T-helper 2 cell treated with Interferon-gamma antibody and Interleukin-4, amounts not matched to agents 5 μg/mL and 100 μg/mL, for 36 hours (primary cell): ENCODE data around the gene NCKAP1.
"Not testable (repeated sequence)": the region's sequence is repeated elsewhere in the genome, so short reads cannot be mapped to it uniquely, and the experiment has no call there.

Experiments
- DNase-seq: peaks from one replicate; pipeline ENCODE4 v3.0.0; 2021; ENCODE audit warnings: low spot score
- H3K27ac Mint-ChIP-seq: one replicate; pipeline ENCODE4 v1.8.0; 2021; ENCODE audit warnings: mild to moderate bottlenecking, mixed read lengths
- H3K27me3 Mint-ChIP-seq: one replicate; pipeline ENCODE4 v1.8.0; 2021; ENCODE audit warnings: low read depth, mixed read lengths
- H3K36me3 Mint-ChIP-seq: one replicate; pipeline ENCODE4 v1.8.0; 2021; ENCODE audit warnings: low read depth, mixed read lengths
- H3K4me1 Mint-ChIP-seq: one replicate; pipeline ENCODE4 v1.8.0; 2021; ENCODE audit warnings: low read depth, mixed read lengths
- H3K4me3 Mint-ChIP-seq: one replicate; pipeline ENCODE4 v1.8.0; 2022; ENCODE audit warnings: mild to moderate bottlenecking, moderate library complexity, mixed read lengths
- H3K9me3 Mint-ChIP-seq: one replicate; pipeline ENCODE4 v1.8.0; 2021; ENCODE audit warnings: mixed read lengths

Gene NCKAP1

DNA sequence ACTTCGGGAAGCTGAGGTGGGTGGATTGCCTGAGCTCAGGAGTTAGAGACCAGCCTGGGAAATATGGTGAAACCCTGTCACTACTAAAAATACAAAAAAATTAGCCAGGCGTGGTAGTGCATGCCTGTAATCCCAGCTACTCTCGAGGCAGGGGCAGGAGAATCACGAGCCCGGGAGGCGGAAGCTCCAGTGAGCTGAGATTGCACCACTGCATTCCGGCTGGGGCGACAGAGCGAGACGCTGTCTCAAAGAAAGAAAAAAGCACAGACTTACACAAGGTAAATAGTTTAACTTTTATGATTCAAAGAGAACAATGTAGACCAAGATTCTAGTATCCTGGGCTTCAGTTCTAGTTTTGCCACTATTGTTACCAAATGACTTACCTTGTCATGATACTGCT is 37.4 kb downstream of the NCKAP1 start:
- H3K9me3 Mint-ChIP-seq, result no peaks in the 10 kb centered on the region
- no peak overlapping the region for H3K4me3 Mint-ChIP-seq
- no peaks in the 10 kb centered on the region for H3K27me3 Mint-ChIP-seq
- no peaks in the 10 kb centered on the region for H3K36me3 Mint-ChIP-seq
- H3K27ac Mint-ChIP-seq, result no peak overlapping the region
- no peaks in the 10 kb centered on the region for H3K4me1 Mint-ChIP-seq
- DNase-seq, result no peak

DNA sequence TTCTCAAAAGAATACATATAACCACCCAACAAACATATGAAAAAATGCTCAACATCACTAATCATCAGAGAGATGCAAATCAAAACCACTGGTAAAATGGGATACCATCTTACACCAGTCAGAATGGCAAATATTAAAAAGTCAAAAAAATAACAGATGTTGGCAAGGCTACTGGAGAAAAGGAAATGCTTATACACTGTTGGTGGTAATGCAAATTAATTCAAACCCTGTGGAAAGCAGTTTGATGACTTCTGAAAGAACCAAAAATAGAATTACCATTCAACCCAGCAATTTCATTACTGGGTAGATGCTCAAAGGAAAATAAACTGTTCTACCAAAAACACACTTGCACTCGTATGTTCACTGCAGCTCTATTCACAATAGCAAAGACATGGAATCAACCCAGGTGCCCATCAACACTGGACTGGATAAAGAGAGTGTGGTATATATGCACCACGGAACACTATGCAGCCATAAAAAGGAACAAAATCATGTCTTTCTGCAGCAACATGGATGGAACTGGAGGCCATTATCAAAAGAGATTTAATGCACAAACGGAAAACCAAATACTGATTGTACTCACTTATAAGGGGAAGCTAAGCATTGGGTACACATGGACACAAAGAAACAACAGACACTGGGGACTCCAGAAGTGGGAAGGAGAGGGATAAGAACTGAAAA is 38.8 kb downstream of the NCKAP1 start:
- no peak for DNase-seq
- Mint-ChIP-seq H3K9me3 (no peaks in the 10 kb centered on the region), H3K27ac (no peak overlapping the region), H3K4me3 (no peak overlapping the region), H3K27me3 (no peaks in the 10 kb centered on the region), H3K36me3 (no peaks in the 10 kb centered on the region), H3K4me1 (no peaks in the 10 kb centered on the region)

DNA sequence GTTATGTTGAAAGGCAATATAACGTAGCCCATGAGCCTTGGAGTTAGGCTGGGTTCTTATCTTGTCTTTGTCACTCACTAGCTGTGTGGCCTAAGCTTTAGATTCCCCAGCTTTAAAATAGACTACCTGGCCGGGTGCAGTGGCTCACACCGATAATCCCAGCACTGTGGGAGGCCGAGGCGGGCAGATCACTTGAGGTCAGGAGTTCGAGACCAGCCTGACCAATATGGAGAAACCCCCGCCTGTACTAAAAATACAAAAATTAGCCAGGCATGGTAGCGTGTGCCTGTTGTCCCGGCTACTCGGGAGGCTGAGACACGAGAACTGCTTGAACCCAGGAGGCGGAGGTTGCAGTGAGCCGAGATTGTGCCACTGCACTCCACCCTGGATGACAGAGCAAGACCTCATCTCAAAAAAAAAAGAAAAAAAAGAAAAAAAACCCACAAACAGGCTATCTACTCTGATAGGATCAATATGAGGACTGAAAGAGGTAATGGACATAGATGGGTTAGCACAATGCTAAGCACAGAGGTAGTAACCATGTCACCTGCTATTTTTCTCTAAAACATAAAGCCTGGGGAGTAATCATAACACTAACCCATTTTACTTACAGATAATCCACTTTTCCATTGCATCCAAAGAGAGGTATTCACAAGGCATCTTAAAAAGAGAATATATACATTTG is 43.9 kb downstream of the NCKAP1 start:
- Mint-ChIP-seq H3K27me3 (no peaks in the 10 kb centered on the region), H3K36me3 (no peaks in the 10 kb centered on the region), H3K4me3 (no peak overlapping the region), H3K27ac (no peak overlapping the region), H3K9me3 (no peaks in the 10 kb centered on the region), H3K4me1 (no peaks in the 10 kb centered on the region)
- no peak for DNase-seq

DNA sequence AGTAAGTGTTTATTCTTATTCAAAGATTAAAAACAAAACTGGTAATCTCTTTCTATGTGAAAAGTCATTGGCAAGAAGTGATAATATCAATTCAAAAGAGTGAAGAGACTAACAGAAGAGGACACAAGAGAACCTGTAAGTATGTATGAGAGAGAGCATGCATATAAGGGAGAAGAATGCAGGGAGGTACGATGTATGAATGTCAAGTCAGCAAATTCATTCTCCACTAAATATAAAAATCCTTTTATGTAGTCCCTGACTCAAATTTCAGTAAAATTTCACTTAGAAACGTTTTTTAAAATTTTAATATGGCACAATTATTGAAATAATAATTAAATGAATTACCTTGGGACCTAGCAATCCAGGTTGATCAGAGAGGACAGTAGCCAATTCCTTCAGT is 55.3 kb downstream of the NCKAP1 start:
- H3K27ac Mint-ChIP-seq, result no peak overlapping the region
- H3K36me3 Mint-ChIP-seq, result no peaks in the 10 kb centered on the region
- no peaks in the 10 kb centered on the region for H3K9me3 Mint-ChIP-seq
- no peak for DNase-seq
- no peaks in the 10 kb centered on the region for H3K4me1 Mint-ChIP-seq
- no peak overlapping the region for H3K4me3 Mint-ChIP-seq
- no peaks in the 10 kb centered on the region for H3K27me3 Mint-ChIP-seq

DNA sequence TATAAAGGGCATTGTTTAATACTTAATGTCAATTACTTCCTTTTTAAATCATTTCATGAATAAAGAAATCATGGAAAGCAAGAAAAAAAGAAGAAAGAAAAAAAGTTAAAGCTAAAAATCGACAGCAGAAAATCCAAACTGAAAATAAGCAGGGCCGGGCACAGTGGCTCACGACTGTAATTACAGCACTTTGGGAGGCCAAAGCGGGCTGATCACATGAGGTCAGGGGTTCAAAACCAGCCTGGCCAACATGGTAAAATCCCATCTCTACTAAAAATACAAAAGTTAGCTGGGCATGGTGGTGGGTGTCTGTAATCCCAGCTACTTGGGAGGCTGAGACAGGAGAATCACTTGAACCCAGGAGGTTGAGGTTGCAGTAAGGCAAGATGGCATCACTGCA is 56.8 kb downstream of the NCKAP1 start:
- not testable (repeated sequence) for H3K27me3 Mint-ChIP-seq, H3K4me3 Mint-ChIP-seq, H3K36me3 Mint-ChIP-seq, DNase-seq, H3K4me1 Mint-ChIP-seq, H3K9me3 Mint-ChIP-seq, H3K27ac Mint-ChIP-seq

DNA sequence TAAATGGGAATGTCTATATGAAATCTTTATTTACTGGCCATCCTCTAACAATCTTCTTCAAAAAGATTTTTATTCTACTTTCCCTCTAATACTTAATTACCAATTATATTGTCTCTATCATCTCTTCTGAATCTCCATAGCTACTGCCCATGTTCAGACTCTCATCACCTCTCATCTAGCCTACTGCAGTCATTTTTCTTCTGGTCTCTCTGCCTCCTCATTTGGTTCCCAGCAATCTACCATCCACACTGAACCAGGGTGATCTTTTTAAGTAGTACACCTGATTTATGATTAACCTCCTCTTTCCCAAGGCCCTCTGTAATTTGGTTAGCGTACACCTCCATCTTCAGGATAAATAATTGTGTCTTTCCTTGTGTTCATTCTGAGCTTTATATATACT is 57.6 kb downstream of the NCKAP1 start:
- DNase-seq, result no peak
- Mint-ChIP-seq H3K4me3 (no peak overlapping the region), H3K27ac (no peak overlapping the region), H3K36me3 (no peaks in the 10 kb centered on the region), H3K4me1 (no peaks in the 10 kb centered on the region), H3K9me3 (no peaks in the 10 kb centered on the region), H3K27me3 (no peaks in the 10 kb centered on the region)

DNA sequence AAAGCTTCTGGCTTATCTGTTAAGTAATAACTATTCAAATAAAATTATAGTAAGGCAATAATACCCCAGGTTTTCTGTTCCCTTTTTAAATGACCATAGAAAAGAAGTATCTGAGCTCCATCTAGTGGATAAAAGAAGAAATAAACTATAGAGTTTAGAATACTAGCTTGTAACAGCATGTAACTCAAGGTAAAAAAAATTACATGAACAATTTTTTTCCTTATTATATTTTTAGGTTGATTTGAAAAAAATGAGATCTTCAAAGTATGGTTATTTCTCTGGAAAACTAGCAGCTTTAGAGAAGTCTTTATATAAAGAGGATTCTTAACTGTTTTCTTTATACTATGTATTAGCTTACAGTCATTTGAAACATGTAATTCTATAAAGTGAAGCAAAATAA is 58.1 kb downstream of the NCKAP1 start:
- Mint-ChIP-seq H3K27ac (no peak overlapping the region), H3K9me3 (no peaks in the 10 kb centered on the region), H3K4me3 (no peak overlapping the region), H3K4me1 (no peaks in the 10 kb centered on the region), H3K36me3 (no peaks in the 10 kb centered on the region), H3K27me3 (no peaks in the 10 kb centered on the region)
- DNase-seq, result no peak

DNA sequence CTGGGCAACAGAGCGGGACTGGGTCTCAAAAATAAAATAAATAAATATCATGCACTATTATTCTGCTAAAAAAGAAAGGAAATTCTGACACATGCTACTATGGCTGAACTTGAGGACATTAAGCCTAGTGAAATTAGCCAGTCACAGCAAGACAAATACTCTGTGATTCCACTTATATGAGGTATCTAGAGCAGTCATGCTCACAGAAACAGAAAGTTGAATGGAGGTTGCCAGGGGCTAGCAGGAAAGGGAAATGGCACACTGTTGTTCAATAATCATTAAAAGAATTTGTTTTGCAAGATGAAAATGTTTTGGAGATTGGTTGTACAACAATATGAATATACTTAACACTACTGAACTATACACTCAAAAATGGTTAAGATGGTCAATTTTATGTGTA is 60.8 kb downstream of the NCKAP1 start:
- H3K4me3 Mint-ChIP-seq, result no peak overlapping the region
- H3K9me3 Mint-ChIP-seq, result no peaks in the 10 kb centered on the region
- no peaks in the 10 kb centered on the region for H3K4me1 Mint-ChIP-seq
- H3K36me3 Mint-ChIP-seq, result no peaks in the 10 kb centered on the region
- H3K27ac Mint-ChIP-seq, result no peak overlapping the region
- DNase-seq, result no peak
- no peaks in the 10 kb centered on the region for H3K27me3 Mint-ChIP-seq

DNA sequence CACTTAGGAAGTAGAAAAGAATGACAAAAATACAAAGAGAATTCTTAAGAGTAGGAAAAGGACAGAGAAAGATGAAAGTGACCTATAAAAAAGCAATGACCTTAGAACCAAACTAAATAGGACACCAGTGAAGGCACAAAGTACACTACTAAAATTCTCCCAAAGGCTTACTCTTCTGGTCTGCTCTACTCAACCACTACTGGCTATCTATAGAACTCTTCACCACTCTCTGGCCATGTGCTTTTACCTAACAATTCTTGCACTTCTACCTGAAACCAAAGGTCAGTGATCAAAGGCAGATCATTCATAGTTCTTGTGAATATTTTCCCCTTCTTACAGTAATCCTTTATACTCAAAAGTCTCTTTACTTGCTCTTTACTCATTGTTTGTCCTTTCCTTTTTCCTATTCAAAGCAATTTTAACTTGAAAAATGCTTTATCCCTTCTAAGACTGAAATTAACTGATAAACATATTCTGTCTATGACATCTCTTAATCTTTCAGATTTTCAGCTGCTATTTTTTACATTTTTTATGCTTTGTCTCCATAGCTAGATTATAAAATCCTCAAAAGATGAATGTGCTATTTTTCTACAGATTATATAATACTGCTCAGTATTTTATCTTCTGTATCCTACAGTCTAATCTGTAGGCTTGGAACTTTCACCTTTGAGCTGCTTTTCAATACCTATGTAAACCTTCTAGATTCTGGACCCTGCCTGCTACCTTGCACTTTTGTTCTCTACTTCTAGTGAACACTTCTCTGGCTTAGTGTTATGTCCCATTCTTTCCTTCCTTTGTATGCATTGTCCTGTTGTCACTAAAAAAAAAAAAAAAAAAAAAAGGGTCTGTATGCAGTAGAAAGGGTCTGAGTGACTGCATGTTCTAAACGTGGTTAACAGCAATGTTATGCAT is 64.6 kb downstream of the NCKAP1 start:
- no peak overlapping the region for H3K4me3 Mint-ChIP-seq
- no peaks in the 10 kb centered on the region for H3K4me1 Mint-ChIP-seq
- no peak for DNase-seq
- no peaks in the 10 kb centered on the region for H3K9me3 Mint-ChIP-seq
- no peaks in the 10 kb centered on the region for H3K36me3 Mint-ChIP-seq
- H3K27ac Mint-ChIP-seq, result no peak overlapping the region
- H3K27me3 Mint-ChIP-seq, result no peaks in the 10 kb centered on the region

DNA sequence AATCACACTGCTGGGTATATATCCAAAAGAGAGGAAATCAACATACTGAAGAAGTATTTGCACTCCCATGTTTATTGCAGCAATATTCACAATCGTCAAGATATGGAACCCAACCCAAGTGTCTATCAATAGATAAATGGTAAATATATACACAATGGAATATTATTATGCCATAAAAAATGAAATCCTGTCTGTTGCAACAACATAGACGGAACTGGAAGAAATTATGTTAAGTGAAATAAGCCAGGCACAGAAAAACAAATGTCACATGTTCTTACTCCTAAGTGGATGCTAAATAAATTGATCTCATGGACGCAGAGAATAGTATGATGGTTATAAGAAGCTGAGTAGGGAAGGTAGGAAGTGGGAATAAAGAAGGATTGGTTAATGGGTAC is 65.7 kb downstream of the NCKAP1 start:
- H3K27me3 Mint-ChIP-seq, result no peaks in the 10 kb centered on the region
- no peak overlapping the region for H3K4me3 Mint-ChIP-seq
- no peaks in the 10 kb centered on the region for H3K36me3 Mint-ChIP-seq
- no peak overlapping the region for H3K27ac Mint-ChIP-seq
- DNase-seq, result no peak
- no peaks in the 10 kb centered on the region for H3K4me1 Mint-ChIP-seq
- H3K9me3 Mint-ChIP-seq, result no peaks in the 10 kb centered on the region

DNA sequence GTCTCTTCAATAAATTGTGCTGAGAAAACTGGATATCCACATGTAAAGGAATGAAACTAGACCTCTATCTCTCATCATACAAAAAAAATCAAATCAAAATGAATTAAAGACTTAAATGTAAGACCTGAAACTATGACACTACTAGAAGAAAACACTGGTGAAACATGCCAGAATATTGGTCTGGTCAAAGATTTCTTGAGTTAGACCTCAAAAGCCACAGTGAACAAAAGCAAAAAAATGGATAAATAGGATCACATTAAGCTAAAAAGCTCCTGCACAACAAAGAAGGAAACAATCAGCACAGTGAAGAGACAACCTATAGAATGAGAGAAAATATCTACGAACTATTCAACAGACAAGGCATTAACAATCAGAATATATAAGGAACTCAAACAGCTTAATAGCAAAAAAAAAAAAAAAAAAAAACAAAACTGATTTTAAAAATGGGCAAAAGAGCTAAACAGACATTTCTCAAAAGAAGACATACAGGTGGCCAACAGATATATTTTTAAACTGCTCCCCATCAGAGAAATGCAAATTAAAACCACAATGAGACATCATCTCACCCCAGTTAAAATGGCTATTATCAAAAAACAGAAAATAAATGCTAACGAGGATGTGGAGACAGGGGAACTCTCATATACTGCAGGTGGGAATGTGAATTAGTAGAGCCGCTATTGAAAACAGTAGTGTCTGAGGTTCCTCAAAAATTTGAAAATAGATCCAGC is 66.3 kb downstream of the NCKAP1 start:
- H3K36me3 Mint-ChIP-seq, result no peaks in the 10 kb centered on the region
- H3K4me1 Mint-ChIP-seq, result no peaks in the 10 kb centered on the region
- no peak overlapping the region for H3K4me3 Mint-ChIP-seq
- DNase-seq, result no peak
- no peak overlapping the region for H3K27ac Mint-ChIP-seq
- H3K9me3 Mint-ChIP-seq, result no peaks in the 10 kb centered on the region
- no peaks in the 10 kb centered on the region for H3K27me3 Mint-ChIP-seq

DNA sequence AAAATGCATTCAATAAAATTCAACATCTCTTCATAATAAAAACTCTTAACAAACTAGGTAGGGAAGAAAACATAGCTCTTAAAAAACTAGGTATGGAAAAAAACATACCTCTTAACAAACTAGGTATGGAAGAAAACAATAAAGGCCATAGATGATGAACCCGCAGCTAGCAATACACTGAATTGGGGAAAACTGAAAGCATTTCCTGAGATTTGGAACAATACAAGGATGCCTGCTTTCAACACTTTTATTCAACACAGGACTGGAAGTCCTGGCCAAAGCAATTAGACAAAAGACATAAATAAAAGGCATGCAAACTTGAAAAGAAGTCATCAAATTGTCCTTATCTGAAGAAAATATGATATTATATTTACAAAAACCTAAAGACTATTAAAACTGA is 67.8 kb downstream of the NCKAP1 start:
- Mint-ChIP-seq H3K27me3 (no peaks in the 10 kb centered on the region), H3K36me3 (no peaks in the 10 kb centered on the region), H3K9me3 (no peaks in the 10 kb centered on the region), H3K4me1 (no peaks in the 10 kb centered on the region), H3K27ac (no peak overlapping the region), H3K4me3 (no peak overlapping the region)
- DNase-seq, result no peak

DNA sequence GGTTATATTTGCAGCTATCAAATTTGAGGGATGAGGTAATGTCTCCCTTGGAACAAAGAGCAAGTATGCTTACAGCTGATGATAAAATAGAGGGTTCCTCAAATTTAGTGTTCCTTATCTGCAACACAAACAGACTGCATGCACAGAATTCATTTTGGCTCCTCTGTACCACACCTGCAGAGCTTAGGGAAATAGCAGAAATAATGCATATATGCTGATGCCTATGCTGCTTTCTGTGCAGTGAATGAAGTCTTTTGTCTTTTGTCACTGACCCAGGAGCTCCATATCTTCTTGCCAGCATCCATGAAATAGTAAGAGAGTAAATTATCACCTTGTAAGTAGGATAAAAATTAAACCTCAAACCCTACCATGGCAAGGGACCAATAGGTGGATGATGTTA is 69.8 kb downstream of the NCKAP1 start:
- Mint-ChIP-seq H3K36me3 (no peaks in the 10 kb centered on the region), H3K4me1 (no peaks in the 10 kb centered on the region), H3K4me3 (no peak overlapping the region), H3K27ac (no peak overlapping the region), H3K9me3 (no peaks in the 10 kb centered on the region), H3K27me3 (no peaks in the 10 kb centered on the region)
- no peak for DNase-seq

DNA sequence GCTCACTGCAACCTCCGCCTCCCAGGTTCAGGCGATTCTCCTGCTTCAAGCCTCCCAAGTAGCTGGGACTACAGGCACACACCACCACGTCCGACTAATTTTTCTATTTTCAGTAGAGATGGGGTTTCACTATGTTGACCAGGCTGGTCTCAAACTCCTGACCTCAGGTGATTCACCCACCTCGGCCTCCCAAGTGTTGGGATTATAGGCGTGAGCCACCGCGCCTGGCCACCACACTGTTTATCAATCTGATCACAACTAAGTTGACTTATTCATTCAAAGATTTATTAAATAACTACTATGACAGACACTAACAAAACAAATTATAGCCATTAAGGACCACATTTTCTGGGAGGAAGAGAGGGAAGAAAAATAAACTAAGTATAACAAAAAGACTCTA is 71.9 kb downstream of the NCKAP1 start:
- H3K36me3 Mint-ChIP-seq, DNase-seq, H3K27me3 Mint-ChIP-seq, H3K9me3 Mint-ChIP-seq, H3K27ac Mint-ChIP-seq, H3K4me3 Mint-ChIP-seq, H3K4me1 Mint-ChIP-seq: not testable (repeated sequence)
